ENCODE data around the gene RERE. TPM values are rescaled to one million over a fixed set of nuclear protein-coding genes. Genes with fewer than 3 reads are reported as not detected.

RERE gene
- total and polyA plus RNA-seq, 2 donors (not counting 3 experiments of a cell fraction or from before 2014, with no cell fraction given), result 14.1 to 113 TPM

DNA sequence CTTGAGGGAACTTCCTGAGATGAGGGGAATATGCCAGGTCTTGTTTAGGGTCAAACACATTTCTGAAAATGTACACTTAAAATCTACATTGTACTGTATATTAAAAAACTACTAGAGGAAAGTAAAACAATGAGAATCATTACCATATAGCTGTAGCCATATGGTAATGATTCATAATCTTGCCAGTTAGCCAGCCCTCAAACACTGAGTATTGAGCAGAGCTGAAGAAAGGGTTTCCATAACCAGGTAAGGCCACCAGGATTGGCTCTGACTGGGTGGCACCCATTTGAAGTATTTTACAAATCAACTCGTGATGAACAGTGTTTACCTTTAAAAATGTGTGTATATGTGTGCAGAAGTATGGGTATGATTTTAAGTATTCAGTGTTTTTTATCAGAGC, 272.8 kb downstream of the RERE start:
- FAIRE-seq, result no peak
- Histone ChIP-seq H3K4me2 (ENCODE audit: insufficient read depth, low read length) (no peak overlapping the region), H3K27ac (ENCODE audit: insufficient read depth, low read depth, low read length) (no peak overlapping the region), H2AFZ (ENCODE audit: low read depth, low read length) (no peak overlapping the region), H3K4me3 (replicated peaks in 1 of 3; ENCODE audit: insufficient read depth in 1 of 3, low read depth in 1 of 3, low read length in 3 of 3) (no peak overlapping the region), H3K9me1 (replicated peaks; ENCODE audit: control insufficient read depth, extremely low read depth, insufficient read depth, low read length) (no peaks in the 10 kb centered on the region), H4K20me1 (replicated peaks; ENCODE audit: control insufficient read depth, extremely low read depth, insufficient read depth, low read length) (no peaks in the 10 kb centered on the region), H3K9me3 (replicated peaks; ENCODE audit: control insufficient read depth, insufficient read depth, low read length) (no peaks in the 10 kb centered on the region), H3K36me3 (ENCODE audit: control insufficient read depth in 2 of 2, extremely low read depth in 1 of 2, insufficient read depth in 2 of 2, low read length in 2 of 2) (no peaks in the 10 kb centered on the region), H3K9ac (replicated peaks; ENCODE audit: extremely low read depth, insufficient read depth, low read length) (no peak overlapping the region), H3K79me2 (ENCODE audit: control insufficient read depth, insufficient read depth, low read length) (peaks cover 2% of the 10 kb centered on the region), H3K4me1 (ENCODE audit: control insufficient read depth, extremely low read depth, insufficient read depth, low read length) (peaks cover 26% of the 10 kb centered on the region), H3K27me3 (ENCODE audit: control insufficient read depth in 2 of 2, insufficient read depth in 2 of 2, low read length in 2 of 2) (no peaks in the 10 kb centered on the region)
- ChIA-PET CTCF (interaction anchor here (0.5 to 1.7 kb wide), 2 partner anchors 181 to 182 kb away, joined by 3 read pairs; no protein-coding TSS in a partner anchor), POLR2A (no interaction called here)
- no peak for DNase-seq (ENCODE audit: low read depth, low spot score)
- intact Hi-C loops (cut with micrococcal nuclease), result no loop called here
- BruUV-seq (replicated peaks), result no TSS peak
- no peak for TF ChIP-seq POLR2A (IDR thresholded peaks at IDR 0.05; ENCODE audit: low read depth, low read length)
- no peak for TF ChIP-seq GATA2 (IDR thresholded peaks at IDR 0.05; ENCODE audit: insufficient read depth, insufficient read length, low read depth, low read length)
- TF ChIP-seq, protein P1, sequence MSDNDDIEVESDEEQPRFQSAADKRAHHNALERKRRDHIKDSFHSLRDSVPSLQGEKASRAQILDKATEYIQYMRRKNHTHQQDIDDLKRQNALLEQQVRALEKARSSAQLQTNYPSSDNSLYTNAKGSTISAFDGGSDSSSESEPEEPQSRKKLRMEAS (IDR thresholded peaks at IDR 0.05; ENCODE audit: insufficient read depth, insufficient read length), result no peak
- TF ChIP-seq POLR2AphosphoS5 (IDR thresholded peaks at IDR 0.05; ENCODE audit: insufficient read depth, low read depth, low read length), result no peak
- no peak for TF ChIP-seq JUN (IDR thresholded peaks at IDR 0.05; ENCODE audit: borderline replicate concordance, insufficient read depth, insufficient read length, low read depth)
- no peak for TF ChIP-seq EZH2 (IDR thresholded peaks at IDR 0.05; ENCODE audit: borderline replicate concordance, low read depth, low read length, severe bottlenecking)
- no peak for TF ChIP-seq MYC (IDR thresholded peaks at IDR 0.05; ENCODE audit: low read depth, low read length)
- no peak for TF ChIP-seq FOS (IDR thresholded peaks at IDR 0.05; ENCODE audit: borderline replicate concordance, insufficient read depth, low read length)
- TF ChIP-seq, protein P2, sequence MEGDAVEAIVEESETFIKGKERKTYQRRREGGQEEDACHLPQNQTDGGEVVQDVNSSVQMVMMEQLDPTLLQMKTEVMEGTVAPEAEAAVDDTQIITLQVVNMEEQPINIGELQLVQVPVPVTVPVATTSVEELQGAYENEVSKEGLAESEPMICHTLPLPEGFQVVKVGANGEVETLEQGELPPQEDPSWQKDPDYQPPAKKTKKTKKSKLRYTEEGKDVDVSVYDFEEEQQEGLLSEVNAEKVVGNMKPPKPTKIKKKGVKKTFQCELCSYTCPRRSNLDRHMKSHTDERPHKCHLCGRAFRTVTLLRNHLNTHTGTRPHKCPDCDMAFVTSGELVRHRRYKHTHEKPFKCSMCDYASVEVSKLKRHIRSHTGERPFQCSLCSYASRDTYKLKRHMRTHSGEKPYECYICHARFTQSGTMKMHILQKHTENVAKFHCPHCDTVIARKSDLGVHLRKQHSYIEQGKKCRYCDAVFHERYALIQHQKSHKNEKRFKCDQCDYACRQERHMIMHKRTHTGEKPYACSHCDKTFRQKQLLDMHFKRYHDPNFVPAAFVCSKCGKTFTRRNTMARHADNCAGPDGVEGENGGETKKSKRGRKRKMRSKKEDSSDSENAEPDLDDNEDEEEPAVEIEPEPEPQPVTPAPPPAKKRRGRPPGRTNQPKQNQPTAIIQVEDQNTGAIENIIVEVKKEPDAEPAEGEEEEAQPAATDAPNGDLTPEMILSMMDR (IDR thresholded peaks at IDR 0.05; ENCODE audit: extremely low read depth in 1 of 2, insufficient read depth in 1 of 2, low read depth in 1 of 2, low read length in 2 of 2), result no peak
- dilution Hi-C loops (cut with MboI; ENCODE audit: extremely low pct_ligation_motif_present, low sequenced_read_pairs), result no loop called here
